Stimulated activated CD4-positive, alpha-beta T cell treated with anti-CD3 and anti-CD28 coated beads, TNF-alpha, amount 100 ng/mL, for 24 hours (primary cell): ENCODE measurements around the gene ABHD16A.
"Not testable (repeated sequence)": the region's sequence is repeated elsewhere in the genome, so short reads cannot be mapped to it uniquely, and the experiment has no call there.

Experiments
- DNase-seq, 3 experiments: peaks; one replicate each; pipeline ENCODE4 v3.0.0-alpha.2; 2020; ENCODE audit warnings: low read depth in 3 of 3

The ABHD16A gene

GRCh38 chr6:31713991-31714684 lies 11.0 kb upstream of the ABHD16A start:
- no peak for DNase-seq

DNA sequence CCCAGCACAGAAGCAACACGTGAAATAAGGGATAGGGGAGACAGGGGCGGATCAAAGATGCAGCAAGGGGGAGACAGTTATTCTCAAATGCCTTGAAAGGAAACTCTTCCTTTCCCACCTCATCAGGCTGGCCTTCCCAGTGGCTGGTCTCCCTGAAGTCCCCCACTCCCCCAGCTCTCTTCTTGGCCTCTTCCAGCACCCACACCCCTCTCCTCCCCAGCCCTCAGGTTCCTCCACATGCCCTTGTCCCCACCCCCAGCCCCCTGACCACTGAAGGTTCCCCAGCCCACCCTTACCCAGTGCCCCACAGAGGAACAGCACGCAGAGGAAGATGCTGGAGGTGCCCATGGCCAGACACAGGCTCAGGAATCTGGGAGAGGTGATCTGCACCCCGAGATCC lies 10.3 kb upstream of the ABHD16A start:
- DNase-seq: no peak

- DNase-seq: no peak
Measured at GRCh38 chr6:31712296-31712695, 9.2 kb upstream of the ABHD16A start.

DNA sequence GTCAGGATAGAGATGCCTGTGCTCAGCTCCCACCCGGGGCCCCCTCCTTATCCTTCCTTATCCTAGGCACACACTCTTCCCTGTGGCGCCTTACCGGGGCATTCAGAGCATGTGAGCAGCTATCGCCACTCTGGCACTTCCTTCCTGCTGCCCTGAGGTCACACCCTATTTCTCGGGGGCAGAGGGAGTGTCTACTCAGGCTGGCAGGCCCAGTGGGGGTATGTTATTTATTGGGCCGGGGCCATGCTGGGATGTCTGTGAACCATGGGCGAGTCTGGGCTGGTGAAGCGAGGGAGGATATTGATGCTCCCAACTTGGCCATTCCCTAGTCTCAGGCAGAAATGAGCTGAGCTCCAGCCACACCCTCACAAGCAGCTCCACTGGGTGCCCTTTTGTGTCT lies 8.1 kb upstream of the ABHD16A start:
- no peak for DNase-seq

DNA sequence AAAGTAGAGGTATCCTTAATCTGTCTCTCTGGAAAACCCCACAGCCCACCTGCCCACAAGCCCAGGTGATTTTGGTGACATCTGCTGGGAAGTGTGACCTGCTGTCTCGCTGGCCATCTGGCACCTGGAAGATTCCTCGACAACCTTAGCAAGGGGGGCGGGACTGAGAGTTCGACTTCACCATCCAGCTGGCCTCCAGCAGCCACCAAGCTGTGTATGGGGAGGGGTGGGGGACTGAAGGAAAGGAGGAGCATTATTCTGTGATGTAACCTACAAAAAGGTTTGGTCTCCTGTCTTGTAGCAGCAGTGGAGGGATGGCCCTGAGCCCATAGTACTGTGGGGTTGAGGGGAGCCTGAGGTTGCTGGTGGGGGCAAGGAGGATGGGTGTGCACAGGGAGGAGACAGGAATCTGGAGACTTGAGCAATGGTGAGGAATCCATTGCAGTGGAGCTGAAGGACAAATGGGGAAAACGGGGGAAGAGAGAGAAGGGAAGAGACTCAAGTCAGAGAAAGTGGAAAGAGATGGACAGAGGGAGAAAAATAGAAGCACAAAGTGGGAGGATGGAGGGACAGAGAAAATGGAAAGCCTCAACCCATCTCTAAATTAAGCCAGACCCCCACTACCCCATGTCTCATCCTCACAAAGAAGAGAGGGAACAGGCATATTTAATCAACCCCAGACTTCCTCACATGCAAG lies 7.5 kb upstream of the ABHD16A start:
- no peak for DNase-seq

GRCh38 chr6:31709157-31709556 lies 6.0 kb upstream of the ABHD16A start:
- DNase-seq: not testable (repeated sequence)

DNA sequence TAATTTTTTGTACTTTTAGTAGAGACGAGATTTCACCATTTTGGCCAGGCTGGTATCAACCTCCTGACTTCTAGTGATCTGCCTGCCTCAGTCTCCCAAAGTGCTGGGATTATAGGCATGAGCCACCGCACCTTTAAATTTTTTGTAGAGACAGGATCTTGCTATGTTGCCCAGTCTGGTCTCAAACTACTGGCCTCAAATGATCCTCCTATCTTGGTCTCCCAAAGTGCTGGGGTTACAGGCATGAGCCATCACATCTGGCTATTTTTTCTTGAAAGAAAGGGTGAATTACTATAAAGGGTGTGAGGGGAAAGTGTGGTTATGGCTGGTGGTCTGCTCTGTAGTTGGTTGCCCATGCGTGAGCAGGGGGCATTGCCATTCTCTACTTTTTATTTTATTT lies 5.1 kb upstream of the ABHD16A start:
- DNase-seq: no peak

DNA sequence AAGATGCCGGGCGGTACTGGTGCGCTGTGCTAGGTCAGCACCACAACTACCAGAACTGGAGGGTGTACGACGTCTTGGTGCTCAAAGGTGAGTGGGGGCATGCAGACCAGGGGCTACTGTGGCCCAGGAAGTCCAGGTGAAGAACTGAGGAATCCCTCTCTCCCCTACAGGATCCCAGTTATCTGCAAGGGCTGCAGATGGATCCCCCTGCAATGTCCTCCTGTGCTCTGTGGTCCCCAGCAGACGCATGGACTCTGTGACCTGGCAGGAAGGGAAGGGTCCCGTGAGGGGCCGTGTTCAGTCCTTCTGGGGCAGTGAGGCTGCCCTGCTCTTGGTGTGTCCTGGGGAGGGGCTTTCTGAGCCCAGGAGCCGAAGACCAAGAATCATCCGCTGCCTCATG lies 4.6 kb upstream of the ABHD16A start:
- no peak for DNase-seq

DNA sequence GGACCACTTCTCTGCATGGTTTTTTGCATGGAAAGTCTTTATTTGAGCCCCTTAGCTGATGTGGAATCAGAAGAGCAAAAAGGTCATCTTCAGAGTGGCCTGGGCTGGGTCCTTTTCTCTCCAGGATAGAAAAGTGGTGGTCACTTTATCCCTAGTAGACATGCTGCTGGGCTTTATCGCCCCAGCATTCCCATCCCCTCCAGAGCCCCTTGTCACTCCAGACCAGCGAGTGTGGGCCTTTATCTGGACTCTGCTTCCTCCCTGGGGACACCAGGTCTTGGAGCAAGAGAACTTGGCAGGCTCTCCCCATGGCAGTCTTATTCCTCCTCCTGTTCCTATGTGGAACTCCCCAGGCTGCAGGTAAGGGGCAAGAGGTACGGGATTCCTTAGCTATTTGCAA lies 3.5 kb upstream of the ABHD16A start, which contains the start of gene LY6G6F:
Gene LY6G6F (plus strand): TSS at position 268 of the 400 bp plus-strand sequence. CDS start 41 bp downstream, at position 309.
- no peak for DNase-seq

DNA sequence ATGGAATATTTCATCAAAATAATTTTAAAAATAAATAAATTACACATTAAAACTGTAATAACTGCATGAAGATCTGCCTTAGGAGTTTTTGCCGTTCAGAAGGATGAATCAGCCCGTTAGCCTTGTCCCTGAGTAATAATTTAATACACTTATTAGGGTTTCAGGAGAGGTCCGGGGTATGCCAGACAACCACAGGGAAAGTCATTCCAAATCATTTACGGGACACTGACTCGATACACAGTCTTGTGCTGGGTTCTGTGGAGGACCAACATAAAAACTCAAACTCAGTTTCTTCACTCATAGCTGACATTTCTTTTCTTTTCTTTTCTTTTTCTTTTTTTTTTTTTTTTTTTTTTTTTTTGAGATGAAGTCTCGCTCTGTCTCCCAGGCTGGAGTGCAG lies 2.8 kb upstream of the ABHD16A start:
- no peak for DNase-seq

GRCh38 chr6:31702405-31702818 lies 712 bp downstream of the ABHD16A start:
- DNase-seq: peak in 1 of 3 experiments; percentile 5

DNA sequence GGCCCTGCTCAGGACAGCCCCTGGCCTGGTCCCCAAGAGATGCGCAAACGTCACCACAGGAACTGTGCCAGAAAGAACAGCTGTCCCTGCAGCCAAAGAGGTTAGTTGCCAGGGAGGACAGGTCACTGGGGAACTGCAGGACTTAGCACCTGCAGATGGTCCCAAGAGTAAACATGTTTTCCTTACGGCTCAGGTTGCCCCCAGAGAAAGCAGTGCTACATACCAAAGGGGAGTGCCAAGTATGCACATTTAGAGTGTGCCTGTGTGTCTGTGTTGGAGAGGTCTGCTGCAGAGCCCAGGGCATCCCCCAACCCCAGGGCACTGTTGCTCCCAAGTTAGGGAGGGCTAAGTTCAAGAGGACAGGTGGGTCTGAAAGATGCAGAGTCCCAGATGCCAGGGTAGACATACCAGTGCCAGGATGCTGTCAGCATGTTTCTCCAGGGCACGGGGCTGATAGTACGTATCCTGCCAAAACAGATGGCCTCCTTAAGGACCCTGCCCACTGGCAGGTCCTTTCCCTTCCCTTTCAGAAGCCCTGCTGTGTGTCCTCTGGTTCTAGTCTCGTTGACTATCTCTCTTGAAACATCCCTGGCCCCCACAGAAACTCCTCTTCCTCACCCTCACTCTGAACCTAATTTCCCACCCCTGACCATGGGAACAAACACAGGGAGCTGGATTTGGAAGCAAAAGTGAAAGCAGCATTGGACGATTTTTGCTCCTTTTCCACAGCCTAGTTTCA lies 1.3 kb downstream of the ABHD16A start:
- DNase-seq: no peak

DNA sequence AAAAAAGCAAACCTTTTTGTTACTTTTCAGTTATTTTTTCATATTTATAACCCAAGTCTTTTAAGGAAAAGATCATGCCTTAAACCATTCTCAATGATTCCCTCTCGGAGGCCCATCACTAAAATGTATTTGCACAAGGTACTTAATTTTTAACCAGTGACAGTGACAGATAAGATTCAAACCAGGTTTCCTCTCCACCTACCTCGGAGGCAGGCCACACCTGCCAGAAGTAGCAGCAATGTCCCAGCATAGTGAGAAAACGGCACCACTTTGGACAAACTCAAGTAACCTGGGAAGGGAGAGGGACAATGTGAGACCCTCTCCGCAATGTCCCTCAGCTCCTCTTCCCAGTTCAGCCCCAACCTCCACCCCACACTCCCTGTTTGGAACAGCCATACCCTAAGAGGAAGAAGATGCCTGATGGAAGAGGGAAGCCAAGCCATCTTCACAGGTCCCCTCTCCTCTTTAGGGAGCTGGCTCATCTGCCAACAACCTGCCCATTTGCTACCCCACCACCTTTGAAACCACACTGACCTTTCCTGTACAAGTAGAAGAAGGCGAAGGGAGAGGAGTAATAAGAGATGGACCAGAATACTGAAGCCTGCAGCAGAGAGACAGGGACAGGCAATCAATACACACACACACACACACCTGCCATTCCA lies 2.3 kb downstream of the ABHD16A start:
- DNase-seq: no peak

DNA sequence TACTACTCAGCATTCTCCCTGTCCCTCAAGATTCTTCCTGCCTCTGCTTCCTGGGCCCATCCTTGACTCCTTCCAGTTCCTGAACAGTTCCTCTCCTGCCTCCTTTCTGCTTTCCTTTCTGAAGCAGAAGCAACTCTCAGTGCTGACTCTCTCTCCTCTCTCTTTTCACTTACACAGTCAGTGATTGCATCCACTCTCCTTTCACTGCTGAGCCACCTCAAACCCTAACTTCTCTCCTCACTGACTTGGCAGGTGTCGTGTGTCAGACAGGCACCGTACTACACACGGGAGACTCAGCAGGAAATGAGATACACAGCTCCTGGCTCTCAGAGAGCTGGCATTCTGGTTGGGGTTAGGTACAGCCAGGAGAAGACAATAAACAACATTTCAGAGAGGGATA lies 5.6 kb downstream of the ABHD16A start:
- DNase-seq: no peak

- DNase-seq: no peak
Measured at GRCh38 chr6:31693535-31693934, 9.6 kb downstream of the ABHD16A start.

DNA sequence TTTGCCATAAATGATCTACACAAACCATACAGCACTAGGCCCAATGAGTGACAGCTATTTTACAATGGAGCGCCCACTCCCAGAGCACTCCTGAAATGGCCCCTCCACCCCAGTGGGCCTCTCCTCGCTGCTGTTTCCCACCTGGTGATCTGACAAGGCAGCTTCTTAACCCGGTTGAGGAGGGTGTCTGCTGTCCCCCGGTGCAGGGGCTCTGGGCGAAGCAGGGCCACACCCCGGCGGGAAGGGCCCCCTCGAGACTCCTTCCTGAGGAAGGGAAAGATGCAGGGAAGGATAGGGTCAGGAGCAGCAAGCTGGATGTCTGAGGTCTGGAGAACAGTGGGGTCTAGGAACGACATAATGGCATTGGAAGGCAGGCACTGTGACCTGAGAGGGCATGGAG lies 10.2 kb downstream of the ABHD16A start:
- no peak for DNase-seq

DNA sequence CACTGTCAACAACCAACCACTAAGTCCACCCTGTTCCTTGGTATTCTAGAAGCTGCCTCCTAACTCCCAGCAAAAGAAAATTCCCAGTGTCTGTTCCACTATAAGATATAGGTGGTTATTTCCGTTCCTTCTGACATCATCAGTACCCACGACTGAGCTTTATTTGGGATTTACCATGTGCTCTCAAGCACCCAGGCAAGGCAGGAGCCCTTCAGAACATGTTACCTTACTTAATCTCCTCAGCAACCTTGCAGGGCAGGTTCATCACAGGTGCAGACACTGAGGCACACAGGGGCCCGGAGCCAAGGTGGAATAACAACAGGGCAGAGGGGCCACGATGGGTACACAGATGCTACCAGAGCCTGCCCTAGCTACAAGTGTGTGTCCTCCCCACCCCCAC lies 10.8 kb downstream of the ABHD16A start:
- no peak for DNase-seq

- DNase-seq: no peak
Measured at GRCh38 chr6:31691564-31692108, 11.5 kb downstream of the ABHD16A start.

- DNase-seq: no peak
Measured at GRCh38 chr6:31691078-31691463, 12.1 kb downstream of the ABHD16A start.

DNA sequence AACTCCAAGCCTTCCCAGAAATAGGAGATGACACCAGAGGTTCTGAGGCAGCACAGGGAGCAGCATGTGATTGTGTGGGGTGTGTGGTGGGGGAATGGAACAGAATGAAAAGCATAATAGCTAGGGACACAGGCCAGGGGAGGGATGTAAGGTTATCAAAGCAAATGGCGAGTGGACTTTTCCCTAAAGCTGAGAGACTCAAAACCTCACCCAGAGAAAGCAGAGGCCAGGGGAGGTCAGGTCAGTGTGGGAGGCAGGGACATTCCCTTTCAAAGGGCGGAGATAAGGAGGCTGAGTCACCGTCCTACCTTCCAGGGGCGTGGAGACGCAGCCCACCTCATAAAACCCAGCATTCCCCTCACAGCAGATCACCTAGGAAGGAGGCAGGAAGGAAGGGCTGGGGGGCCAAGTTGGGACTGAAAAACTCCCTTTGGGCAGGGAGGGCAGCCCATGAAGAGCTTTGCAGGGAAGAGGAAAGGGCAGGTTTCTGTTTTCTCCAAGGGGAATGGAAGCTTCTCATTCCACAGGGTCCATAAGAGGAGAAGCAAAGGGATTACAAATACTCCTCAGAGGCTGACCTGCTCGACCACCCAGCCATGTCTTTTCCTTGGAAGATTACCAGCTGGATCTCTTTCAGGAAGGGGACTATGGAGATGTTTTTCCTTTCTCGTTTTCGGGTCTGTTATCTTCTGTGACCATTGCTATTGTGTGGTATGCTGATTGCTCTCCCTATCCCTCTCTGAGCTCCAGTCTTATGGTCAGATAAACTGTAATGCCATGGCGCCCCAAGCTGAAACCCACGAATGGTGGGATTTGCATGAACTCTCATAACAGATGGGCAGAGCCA lies 12.7 kb downstream of the ABHD16A start:
- no peak for DNase-seq
